GM18951 (cell line): ENCODE measurements around the gene NRF1.
"Not testable (repeated sequence)": the region's sequence is repeated elsewhere in the genome, so short reads cannot be mapped to it uniquely, and the experiment has no call there.

ENCODE experiments used
- POLR2A ChIP-seq: IDR thresholded peaks from 4 replicates; pipeline ENCODE4 v1.6.1; 2011; ENCODE audit warnings: mild to moderate bottlenecking; ENCODE audit not compliant: insufficient read length, insufficient read depth; ENCODE audit errors: extremely low read depth
- in situ Hi-C: fragments of 300-500 bp; cut with MboI; formaldehyde crosslinking; loops from one replicate; pipeline ENCODE4 v1.12.0; 2022; ENCODE audit warnings: low sequenced_read_pairs, mixed read lengths, inconsistent platforms; ENCODE audit not compliant: unreplicated experiment

Gene NRF1

GRCh38 chr7:129611246-129612111, at the start of gene NRF1:
NRF1 (plus strand) TSS chr7:129611720; CDS start chr7:129657352, 45,632 bp downstream.
- in situ Hi-C loops: no loop called here

GRCh38 chr7:129566323-129566722, 45.2 kb upstream of the NRF1 start:
- in situ Hi-C loops: not testable (repeated sequence)

More at GRCh38 chr7:129611246-129612111, at the start of gene NRF1:
- peak; percentile 93 for TF ChIP-seq POLR2A

- no peak for TF ChIP-seq POLR2A
- in situ Hi-C loops: no loop called here
Observed at GRCh38 chr7:129567377-129567776, 44.1 kb upstream of the NRF1 start.

- no peak for TF ChIP-seq POLR2A
- in situ Hi-C loops: no loop called here
Observed at GRCh38 chr7:129568240-129568639, 43.3 kb upstream of the NRF1 start.

GRCh38 chr7:129569326-129569725, 42.2 kb upstream of the NRF1 start:
- in situ Hi-C loops: no loop called here
- no peak for TF ChIP-seq POLR2A

GRCh38 chr7:129569811-129570215, 41.7 kb upstream of the NRF1 start:
- in situ Hi-C loops: no loop called here
- TF ChIP-seq POLR2A: no peak

GRCh38 chr7:129571201-129571600, 40.3 kb upstream of the NRF1 start:
- in situ Hi-C loops: no loop called here
- TF ChIP-seq POLR2A: no peak

- in situ Hi-C loops: no loop called here
- TF ChIP-seq POLR2A: no peak
Observed at GRCh38 chr7:129572205-129572604, 39.3 kb upstream of the NRF1 start.

GRCh38 chr7:129574487-129574886, 37.0 kb upstream of the NRF1 start:
- no peak for TF ChIP-seq POLR2A
- in situ Hi-C loops: no loop called here

- TF ChIP-seq POLR2A: no peak
Observed at GRCh38 chr7:129575699-129576098, 35.8 kb upstream of the NRF1 start.

GRCh38 chr7:129576138-129576537, 35.4 kb upstream of the NRF1 start:
- in situ Hi-C loops: no loop called here

More at GRCh38 chr7:129575699-129576098, 35.8 kb upstream of the NRF1 start:
- in situ Hi-C loops: no loop called here

GRCh38 chr7:129578829-129579228, 32.7 kb upstream of the NRF1 start:
- TF ChIP-seq POLR2A: no peak
- in situ Hi-C loops: no loop called here

More at GRCh38 chr7:129576138-129576537, 35.4 kb upstream of the NRF1 start:
- no peak for TF ChIP-seq POLR2A

GRCh38 chr7:129586179-129586578, 25.3 kb upstream of the NRF1 start:
- in situ Hi-C loops: not testable (repeated sequence)

- no peak for TF ChIP-seq POLR2A
- in situ Hi-C loops: no loop called here
Observed at GRCh38 chr7:129588268-129588667, 23.3 kb upstream of the NRF1 start.
